A172 (cell line): Measurements from ENCODE around the gene HSD17B2. TPM values are rescaled to one million over a fixed set of nuclear protein-coding genes. Genes with fewer than 3 reads are reported as not detected.

ENCODE experiments used
- DNase-seq: peaks from one replicate; pipeline ENCODE4 v3.0.0-alpha.2; 2015; ENCODE audit warnings: low spot score
- total RNA-seq: library from RNA; depleted of rRNA; stranded (reverse); fragments of >200 nt; shearing (Covaris generic); gene quantifications from 2 replicates; pipeline ENCODE4 v1.2.3, GENCODE V29; 2014

The HSD17B2 gene
- total RNA-seq, 1 experiment from 2014 or later, result not detected

DNA sequence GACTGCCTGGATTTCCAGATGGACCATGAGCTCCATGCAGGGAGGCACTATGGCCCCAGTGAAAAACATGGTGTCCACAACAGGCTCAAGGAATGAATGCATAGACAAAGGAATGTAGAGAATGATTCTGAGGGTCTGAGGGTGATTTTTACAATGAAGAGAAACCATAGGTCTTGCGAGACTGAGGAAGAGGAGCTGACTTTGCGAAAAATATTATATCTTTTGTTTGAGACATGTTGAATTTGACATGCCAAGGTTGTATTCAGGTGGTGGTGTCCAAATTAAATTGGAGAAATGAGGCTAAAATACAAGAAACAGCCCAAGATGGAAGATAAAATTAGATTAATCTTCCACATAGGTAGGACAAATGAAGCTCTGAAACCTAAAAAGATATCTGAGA lies 12.7 kb downstream of the HSD17B2 start:
- no peak for DNase-seq

DNA sequence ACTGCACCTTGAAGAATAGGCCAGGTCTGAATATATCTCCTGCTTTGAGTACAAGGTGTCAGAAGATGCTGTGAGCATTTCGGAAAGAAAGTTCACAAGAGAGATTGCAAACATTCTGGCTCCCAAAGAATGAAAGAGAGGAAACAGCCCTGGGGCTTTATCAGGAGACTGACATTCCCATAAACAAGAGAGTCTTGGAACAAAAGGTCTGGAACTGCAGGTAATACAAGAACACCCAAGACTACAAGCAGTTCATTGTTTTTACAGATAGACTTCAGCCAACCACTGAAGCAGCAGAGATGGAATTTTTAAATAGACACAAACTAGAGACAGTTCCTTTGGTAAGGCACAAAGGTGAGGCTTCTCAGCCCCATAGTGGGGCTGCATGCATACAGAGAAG lies 14.4 kb downstream of the HSD17B2 start:
- no peak for DNase-seq

DNA sequence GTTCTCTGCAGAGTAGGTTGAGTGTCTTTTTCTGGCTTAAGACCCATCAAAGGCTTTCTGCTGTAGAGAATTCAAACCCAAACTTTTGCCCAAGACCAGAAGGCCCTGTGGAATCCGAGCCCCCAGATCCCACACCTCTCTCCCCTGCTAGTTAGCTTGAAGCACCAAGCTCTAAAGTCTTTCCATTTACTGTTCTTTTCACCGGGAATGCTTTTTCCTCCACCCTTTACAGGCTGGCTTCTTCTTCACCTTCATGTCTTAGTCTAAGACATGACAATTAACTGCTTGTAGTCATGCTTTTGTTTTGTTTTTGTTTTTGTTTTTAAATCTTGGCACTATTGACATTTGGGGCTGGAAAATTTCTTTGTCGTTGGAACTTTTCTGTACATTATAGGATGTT lies 15.5 kb downstream of the HSD17B2 start:
- no peak for DNase-seq

DNA sequence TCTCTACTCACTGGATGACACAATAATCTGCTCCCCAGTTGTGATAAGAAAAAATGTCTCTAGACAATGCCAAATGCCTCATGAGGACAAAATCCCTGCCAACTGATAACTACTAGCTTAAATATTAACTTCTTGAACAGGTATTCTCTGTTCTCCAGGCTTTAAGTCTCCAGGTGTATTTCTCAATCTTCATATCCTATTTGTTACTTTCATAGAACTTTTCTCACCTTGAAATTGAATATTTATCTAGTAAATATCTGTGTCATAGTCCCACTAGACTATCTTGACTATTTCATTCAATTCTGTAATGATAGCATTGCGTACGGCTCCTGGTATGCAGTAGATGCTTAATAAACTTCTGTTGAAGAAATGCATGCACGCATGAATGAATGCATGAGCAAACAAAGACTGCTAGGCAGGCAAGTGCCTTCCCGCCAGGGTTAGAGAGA lies 15.9 kb downstream of the HSD17B2 start:
- no peak for DNase-seq

DNA sequence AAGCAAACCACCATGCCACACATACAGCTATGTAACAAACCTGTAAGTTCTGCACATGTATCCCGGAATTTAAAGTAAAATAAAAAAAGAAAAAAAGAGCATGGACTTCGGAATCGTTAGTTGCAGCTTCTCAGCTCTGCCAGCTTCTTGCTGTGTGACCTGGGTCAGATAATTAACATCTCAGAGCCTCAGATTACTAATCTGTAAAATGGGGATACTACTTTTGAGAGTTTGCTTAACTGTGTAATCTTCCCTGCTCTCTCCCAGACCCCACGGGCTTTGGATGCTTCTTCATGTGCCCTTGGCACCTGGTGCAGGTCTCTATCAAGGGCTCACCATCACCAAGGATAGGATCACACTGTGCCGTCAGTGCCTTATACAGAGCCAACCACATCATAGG lies 16.6 kb downstream of the HSD17B2 start:
- no peak for DNase-seq

DNA sequence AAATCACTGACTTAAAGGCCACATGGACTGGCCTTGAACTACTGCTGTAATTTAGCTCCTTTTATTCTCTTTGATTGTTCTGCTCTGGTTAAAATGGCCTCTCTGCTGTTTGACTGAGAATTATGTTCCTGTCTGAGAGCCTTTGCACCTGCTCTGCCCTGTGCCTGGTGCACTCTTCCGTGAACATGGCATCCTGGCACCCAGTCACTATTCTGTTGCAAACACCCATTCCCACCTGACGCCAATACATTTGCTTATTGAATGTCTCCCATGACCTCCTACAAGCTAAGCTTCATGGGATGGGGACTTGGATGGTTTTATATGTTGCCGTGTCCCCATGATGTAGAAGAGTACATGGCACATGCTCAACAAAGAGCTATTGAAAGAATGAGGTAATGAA lies 20.1 kb downstream of the HSD17B2 start:
- no peak for DNase-seq

DNA sequence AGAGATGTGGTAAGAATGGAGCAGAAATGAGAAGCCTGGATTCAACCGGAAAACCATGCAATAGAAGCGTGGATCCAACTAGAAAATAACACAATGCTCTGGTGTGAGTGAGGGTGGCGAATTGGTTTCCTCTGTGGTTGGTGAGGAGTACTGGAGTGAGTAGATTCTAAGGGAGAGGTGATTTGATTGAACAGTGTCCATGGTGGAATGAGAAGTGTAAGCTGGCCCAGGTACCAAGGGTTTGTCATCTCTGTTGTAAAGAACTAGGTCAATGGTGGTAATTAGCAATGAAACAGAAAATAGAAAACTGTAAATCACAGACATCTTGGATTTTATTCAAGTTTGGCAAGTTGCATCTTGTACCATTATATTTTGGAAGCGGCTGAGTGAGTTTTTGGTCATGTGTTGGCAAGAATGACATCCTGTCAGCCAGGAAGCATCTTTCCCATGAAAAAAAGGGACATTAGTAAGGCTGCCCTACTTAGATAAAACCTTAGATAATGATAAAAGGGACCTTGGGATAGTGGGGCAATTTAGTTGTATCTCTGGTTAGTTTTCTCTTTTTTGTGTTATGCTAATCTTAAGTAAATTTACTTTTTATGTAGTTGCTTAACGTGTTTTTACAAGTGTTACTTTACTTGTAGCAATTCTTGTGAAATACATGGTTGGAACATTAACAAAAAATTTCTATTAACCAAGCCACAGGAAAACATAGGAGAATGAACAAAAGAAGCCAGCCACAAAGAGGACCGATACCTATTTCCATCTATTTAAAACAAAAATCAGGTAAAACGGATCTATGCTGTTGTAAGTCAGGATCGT lies 20.9 kb downstream of the HSD17B2 start:
- DNase-seq, result no peak

DNA sequence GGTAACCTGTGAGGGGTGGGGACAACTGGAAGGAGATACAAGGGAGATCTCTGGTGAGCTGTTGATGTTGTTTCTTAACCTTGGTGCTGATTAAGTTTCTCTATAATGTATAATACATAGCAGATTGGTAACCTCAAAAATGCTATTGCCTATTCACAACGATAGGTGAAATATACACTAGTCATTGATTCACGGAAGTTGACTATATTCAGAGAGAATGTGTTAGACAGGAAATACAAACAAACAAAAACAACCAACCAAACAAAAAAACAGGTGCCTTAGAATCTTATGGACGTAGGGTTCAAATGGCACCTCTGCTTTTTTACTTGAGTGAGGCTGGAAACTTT lies 21.5 kb downstream of the HSD17B2 start:
- DNase-seq, result no peak

DNA sequence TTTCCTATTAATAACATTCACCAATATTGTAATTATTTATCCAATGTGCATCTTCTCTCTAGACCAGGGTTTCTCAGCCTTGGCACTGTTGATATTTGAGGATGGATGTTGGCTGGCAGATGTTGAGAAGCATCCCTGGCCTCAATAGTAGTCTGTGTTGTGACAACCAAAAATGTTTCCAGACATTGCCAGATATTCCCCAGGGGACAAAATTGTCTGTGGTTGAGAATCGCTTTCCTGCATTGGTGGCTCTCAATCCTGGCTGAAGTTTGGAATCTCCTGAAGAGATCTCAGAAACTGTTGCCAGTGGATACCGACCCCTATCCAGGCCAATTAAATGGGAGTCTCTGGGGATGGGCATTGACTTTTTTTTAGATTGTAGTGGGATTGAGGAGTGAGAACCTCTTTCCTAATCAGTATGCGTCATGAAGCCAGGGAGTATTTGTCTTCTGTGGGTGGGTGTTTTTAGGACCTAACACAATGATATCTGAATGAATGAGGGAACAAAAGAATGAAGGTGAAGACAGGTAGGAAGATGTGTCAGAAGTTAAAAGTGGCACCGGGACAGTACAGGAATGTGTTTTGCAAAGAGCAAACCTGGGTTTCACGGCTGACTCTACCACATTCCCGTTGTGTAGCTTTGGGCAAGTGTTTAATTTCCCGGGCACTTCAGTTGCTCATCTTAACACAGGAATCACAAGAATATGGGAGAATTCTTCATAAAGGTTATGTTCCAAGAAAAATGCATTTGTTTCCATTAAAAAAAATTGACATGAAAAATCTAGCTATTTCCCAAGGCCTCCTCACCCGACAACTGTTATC lies 24.3 kb downstream of the HSD17B2 start:
- DNase-seq, result no peak

DNA sequence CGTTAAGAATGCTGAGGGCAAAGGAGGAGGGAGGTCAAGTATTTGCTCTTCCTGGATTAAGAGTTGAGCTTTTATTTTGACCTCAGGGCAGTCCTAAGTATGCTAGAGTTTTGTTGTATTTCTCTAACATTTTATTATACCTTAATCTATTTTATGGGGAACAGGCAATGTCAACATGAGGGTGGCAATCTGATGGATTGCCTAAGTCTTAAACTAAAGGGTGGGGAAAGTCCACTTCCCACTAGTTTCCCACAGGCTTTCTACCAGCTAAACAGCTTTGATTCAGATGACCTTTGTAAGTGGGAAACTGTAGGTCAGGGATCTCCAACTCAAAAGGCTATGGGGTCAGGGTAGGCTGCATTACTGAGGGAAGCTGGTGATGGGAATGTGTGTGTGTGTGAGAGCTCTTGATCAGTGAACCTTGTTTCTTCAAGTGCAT lies 24.9 kb downstream of the HSD17B2 start:
- peak; percentile 31 for DNase-seq

DNA sequence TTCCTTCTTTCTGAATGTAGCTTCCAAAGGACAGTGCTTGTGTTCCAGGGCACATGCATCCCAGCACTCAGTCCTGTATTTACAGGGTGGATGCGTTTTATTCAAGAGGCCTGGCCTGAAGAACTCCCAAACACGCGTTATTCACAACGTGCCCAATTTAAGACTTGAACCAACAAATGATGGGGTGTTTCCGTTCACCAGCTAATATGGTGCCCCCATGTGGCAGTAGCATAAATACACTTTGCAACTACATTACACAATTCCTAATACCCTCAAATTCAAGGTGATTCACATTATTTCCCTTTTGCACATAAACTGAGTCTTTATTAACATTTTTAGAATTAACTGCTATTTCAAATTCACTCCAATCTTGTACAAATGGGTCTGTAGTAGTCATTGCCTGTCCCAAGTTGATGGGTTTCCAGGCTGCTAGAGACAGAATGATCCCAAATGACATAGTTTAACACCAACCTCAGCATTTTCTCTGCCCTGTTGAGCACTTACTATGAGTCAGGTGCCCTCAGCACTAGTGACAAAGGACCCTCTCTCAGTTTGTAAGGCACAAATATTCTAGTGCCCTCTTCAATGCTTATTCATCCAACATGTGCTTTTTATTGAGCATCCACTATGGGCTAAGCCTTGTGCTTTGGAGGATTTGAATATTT lies 26.9 kb downstream of the HSD17B2 start:
- peak; percentile 49 for DNase-seq

DNA sequence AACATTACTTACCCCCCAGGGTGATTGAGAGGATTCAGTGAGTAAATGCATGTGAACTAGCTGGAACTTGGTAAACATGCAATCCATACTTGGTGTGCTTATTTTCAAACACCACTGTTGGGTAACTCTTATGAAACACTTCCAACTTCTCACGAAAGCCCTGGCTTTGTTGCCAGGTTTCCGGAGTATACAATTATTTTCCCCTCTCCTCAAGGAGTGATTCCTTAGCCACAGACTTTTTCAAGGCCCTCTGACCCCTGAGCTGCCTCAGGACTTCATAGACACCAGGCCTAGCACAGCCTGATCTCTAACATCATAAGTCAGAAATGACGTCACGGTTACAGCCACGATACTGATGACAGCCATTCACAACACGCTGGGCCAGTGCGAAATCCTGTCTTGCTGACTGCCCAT lies 27.6 kb downstream of the HSD17B2 start:
- no peak for DNase-seq

DNA sequence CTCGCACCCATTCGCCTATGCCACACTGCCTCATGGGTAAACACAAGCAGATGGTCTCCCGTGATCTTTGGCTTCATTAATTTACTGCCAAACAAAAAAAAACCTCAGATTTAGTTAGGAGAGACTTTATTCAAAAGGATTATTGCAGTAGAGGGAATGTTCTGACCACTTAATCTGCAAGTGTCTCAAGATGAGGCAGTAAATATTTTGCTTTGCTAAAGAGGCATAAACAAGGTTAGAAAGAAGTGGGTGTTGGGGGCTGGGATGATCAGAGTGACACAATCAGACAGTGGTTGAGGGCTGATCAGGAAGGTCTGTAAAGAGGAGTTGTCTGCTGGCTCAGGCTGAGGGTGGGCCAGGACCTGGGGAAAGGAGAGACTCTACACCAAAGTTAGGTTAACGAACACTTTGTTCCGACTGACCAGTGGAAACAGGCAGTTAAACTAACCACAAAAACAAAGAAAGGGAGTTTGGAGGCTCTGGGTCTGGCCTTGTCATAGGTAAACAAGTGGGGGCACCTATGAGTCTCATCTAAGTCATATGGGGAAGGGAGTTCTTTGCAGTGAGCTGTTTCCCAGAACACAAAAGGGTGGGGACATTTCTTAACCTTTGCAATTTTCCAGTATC lies 28.5 kb downstream of the HSD17B2 start:
- peak; percentile 19 for DNase-seq

DNA sequence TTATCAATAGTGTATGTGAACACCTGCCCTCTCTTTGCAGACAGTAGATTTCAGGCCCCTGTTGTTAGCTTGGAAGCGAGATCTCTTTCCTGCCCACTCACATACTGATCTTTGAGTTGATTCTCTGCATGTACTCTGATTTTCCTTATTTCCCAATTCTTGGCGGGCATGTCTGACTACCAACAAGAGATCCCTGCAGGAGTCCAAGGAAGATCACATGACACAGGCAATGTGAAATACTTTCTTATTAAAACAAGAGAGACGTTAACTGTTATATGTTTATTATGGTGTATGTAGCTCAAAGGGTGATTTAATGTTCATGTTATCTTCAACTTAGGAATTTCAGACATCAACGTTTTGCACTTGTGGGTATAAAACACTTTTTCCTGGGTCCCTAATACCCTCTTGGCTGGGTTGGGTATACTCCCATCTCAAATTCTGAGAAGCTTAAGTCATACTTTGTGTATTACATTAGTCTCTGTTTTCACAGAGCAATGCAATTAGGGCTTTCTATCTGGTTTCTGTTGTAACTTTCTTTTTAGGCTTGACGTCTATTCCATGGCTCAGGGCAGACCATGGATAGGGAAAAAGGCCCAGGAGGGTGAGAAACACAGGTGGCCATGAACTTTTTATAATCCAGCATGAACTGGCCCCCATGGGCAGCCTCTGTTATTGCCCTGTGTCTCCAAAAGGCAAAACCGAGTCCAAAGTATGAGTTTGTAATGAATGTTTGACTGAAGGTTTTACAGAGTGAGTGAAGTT lies 32.2 kb downstream of the HSD17B2 start:
- no peak for DNase-seq

DNA sequence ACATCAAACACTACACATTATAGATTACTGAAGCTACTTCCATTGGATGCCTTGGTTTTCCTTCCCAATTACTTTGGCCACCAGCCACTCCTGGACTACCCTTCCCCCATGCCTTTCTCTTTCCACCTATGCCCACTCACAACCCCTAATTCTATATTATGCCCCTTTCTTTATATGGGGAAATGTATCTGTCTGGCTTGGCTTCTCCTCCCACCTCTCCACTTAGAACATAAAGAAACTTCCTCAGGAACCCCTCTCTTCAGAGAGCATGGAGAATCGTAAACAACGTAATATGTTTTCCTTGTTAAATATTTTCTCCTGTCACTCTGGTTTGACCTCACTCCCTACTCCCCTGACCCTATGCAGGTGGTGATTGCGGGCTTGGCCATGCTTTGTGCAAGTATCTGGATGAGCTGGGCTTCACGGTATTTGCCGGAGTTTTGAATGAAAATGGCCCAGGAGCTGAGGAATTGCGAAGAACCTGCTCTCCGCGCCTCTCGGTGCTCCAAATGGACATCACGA lies 32.8 kb downstream of the HSD17B2 start:
- no peak for DNase-seq

DNA sequence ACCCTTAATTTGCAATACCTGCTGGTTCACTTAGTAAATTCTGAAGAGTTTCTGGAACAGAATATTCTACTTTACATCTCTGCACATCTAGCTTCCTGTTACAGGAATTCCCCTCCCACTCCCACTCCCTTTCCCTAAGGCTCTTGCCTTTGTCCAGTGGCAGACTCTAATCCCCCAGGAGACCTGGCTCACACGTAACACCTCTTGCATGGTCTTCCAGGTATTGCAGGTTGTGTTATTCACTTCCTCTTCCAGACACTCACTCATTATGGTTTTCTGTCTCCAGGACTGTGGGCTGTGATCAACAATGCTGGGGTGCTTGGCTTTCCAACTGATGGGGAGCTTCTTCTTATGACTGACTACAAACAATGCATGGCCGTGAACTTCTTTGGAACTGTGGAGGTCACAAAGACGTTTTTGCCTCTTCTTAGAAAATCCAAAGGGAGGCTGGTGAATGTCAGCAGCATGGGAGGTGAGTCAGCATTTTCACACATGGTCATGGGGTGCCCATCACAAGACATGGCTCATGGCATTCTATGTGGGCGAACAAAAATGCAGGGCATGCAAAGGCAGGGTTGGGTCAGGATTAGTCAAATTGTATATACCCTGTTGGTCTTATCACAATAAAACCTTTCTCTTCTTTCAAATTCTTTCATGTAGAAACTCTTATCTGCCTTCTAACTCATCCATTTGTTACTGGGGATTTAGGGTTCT lies 35.8 kb downstream of the HSD17B2 start:
- peak; percentile 87 for DNase-seq

DNA sequence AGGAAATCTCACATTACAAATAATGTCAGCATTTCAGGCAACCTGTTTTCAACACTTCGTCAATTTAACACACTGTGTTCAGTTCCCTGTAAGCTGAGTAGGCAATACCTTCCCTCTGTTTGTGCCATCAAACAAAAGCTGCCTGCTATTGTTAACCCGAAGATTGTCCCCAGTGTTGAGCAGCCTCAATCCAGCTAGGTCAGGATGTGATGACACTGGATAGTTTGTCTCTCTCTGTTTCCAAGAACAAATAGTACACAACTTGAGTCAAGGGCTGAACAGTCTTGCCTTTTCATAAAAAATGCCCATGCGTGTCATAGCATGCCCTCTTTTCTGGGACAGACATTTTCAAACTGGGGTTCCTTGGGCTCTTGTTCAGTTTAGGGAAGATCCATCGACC lies 36.4 kb downstream of the HSD17B2 start:
- DNase-seq, result no peak

DNA sequence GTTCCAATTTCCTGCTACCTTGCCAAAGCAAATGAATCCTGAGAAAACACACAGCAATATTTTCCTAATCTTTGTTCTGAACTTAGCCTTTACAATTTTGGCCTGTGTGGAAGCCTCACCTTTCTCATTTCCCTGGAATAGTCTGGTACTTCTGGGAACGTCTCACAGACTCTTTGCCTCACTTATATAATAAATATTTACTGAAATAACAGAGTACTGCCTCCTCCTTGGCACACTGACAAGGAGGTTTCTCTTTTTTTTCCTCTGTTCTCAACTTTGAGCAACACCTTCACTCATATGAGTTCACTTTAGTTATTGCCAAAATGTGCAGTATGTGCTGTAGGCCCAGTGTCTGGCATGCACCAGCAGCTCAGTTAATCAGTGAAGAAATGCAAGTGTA lies 37.3 kb downstream of the HSD17B2 start:
- no peak for DNase-seq

DNA sequence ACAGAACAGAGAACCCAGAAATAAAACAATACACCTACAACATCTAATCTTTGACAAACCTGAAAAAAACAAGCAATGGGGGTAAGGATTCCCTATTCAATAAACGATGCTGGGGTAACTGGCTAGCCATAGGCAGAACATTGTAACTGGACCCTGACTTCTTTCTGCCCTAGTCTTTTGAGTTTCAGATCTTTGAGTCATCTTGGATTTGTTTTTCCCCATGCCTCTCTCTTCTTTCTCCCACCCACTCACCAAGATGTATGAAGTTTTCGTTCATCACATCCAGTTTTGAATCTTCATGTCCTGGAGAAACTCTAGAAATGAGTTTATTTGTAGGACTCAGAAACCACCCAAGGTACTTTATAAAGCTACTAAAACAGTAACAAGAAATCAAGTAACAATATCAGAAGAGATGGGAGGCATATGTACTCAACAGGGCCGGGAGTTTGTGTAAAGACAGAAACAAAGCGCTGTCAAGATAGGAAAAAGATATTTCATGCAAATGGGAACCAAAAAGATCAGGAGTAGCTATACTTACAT lies 39.0 kb downstream of the HSD17B2 start:
- no peak for DNase-seq

DNA sequence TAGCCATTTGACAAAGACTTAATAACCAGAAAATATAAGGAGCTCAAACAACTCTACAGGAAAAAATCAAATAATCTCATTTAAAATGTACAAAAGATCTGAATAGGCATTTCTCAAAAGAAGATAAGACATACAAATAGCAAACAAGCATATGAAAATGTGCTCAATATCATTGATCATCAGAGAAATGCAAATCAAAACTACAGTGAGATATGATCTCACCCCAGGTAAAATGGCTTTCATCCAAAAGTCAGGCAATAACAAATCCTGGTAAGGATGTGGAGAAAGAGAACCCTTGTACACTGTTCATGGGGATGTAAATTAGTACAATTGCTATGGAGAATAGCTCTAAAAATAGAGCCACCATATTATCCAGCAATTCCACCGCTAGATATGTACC lies 43.1 kb downstream of the HSD17B2 start:
- DNase-seq, result no peak
